Activated CD8-positive, alpha-beta memory T cell treated with anti-CD3 and anti-CD28 coated beads, Interleukin-2, amount 10 ng/mL, durations not matched to agents 7 days and 5 days (primary cell): ENCODE results near the gene RELL2. TPM values are rescaled to one million over a fixed set of nuclear protein-coding genes. Genes with fewer than 3 reads are reported as not detected.

Experiments
- ATAC-seq: fragments of 150-1000 bp; cut with Tn5 transposase; one replicate; pipeline ENCODE4 v1.10.0; 2021; ENCODE audit warnings: moderate library complexity
- CTCF ChIA-PET: fragments of 350-600 bp; sonication (Branson Sonifier 250); formaldehyde crosslinking; loops from one replicate; lab custom pipeline; 2021; ENCODE audit warnings: antibody characterized with exemption; lab: Charles Lee
- DNase-seq: peaks from one replicate; pipeline ENCODE4 v3.0.0-alpha.2; 2020
- H3K27ac Mint-ChIP-seq: one replicate; pipeline ENCODE4 v1.8.0; 2021; ENCODE audit warnings: mild to moderate bottlenecking, mixed read lengths
- H3K27me3 Mint-ChIP-seq: one replicate; pipeline ENCODE4 v1.8.0; 2021; ENCODE audit warnings: mixed read lengths
- H3K36me3 Mint-ChIP-seq: one replicate; pipeline ENCODE4 v1.8.0; 2021; ENCODE audit warnings: mild to moderate bottlenecking, mixed read lengths
- H3K4me1 Mint-ChIP-seq: one replicate; pipeline ENCODE4 v1.8.0; 2021; ENCODE audit warnings: mixed read lengths
- H3K4me3 Mint-ChIP-seq: one replicate; pipeline ENCODE4 v1.8.0; 2021; ENCODE audit warnings: mild to moderate bottlenecking, moderate library complexity, mixed read lengths
- H3K9me3 Mint-ChIP-seq: one replicate; pipeline ENCODE4 v1.8.0; 2022; ENCODE audit warnings: low read depth, mixed read lengths
- total RNA-seq, 2 experiments: library from RNA; stranded (reverse); gene quantifications; one replicate each; pipeline ENCODE4 v1.2.3, GENCODE V29; 2021

Gene RELL2
- total RNA-seq, 2 experiments from 2014 or later: 28.0 to 35.8 TPM

DNA sequence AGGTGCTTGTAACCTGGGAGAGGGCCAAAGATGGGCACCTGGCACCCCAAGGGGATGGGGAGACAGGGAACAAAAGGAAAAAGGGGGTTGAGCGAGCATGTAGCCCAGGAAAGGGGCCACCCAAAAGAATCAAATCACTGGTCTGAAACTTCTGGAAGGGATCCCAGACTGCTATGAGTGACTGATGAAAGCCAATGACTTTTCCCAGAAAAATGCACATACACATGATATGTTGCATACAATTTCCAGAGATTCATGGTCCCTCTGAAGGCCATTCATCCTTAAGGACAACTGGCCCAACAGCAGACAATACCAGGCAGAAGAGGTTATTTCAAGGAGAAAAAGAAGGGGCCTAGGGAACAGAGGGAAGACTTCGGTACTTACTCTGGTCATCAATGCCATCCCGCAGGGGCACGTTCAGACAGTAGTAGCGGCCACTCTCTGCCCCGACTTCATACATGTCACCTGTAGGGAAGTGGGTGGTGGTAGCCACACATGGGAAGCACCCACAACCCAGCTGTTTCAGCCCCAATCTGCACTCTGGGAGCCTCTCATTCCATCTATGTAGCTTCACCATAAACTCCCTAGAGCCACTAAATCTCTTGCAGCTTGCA is 8.5 kb upstream of the RELL2 start:
- ATAC-seq (no peak), DNase-seq (no peak)
- no peak overlapping the region for H3K4me3 Mint-ChIP-seq
- H3K36me3 Mint-ChIP-seq: peaks cover 48% of the 10 kb centered on the region
- no peak overlapping the region for H3K27ac Mint-ChIP-seq
- H3K27me3 Mint-ChIP-seq: no peaks in the 10 kb centered on the region
- H3K9me3 Mint-ChIP-seq: no peaks in the 10 kb centered on the region
- H3K4me1 Mint-ChIP-seq: peaks cover 18% of the 10 kb centered on the region
- CTCF ChIA-PET: interaction anchor here (2.5 to 11.1 kb wide), 2 partner anchors 10 to 62 kb away, joined by 7 to 171 read pairs; partner anchors contain the start of gene DIAPH1

GRCh38 chr5:141630570-141631140 is 6.1 kb upstream of the RELL2 start:
- Mint-ChIP-seq H3K27ac (no peak overlapping the region), H3K27me3 (no peaks in the 10 kb centered on the region), H3K4me1 (peaks cover 28% of the 10 kb centered on the region), H3K4me3 (no peak overlapping the region), H3K36me3 (peaks cover 42% of the 10 kb centered on the region), H3K9me3 (no peaks in the 10 kb centered on the region)
- CTCF ChIA-PET: interaction anchor here (0.9 to 11.1 kb wide), 5 partner anchors 8 to 64 kb away, joined by 3 to 171 read pairs (median 9); partner anchors contain the start of gene DIAPH1
- ATAC-seq (no peak), DNase-seq (no peak)

DNA sequence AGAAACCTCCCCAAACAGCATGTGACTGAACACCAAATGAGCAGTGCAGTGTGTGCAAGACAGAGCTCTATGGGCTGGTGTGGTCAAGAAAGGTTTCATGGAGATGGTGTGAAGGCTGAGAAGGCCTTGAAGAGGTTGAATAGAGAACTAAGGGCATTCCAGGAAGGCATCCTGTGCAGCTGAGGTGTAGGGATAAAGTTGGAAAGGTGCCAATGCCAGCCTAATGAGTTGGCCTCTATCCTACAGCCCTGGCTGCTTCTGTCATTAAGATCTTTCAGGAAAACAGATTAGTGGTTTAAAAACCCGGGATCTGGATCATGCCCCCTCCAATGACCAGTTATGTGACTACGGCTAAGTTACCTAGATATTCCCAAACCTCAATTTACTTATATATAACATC is 4.1 kb upstream of the RELL2 start:
- peaks cover 34% of the 10 kb centered on the region for H3K4me1 Mint-ChIP-seq
- ATAC-seq (no peak), DNase-seq (no peak)
- no peak overlapping the region for H3K4me3 Mint-ChIP-seq
- H3K27me3 Mint-ChIP-seq: no peaks in the 10 kb centered on the region
- H3K9me3 Mint-ChIP-seq: no peaks in the 10 kb centered on the region
- H3K27ac Mint-ChIP-seq: no peak overlapping the region
- CTCF ChIA-PET: interaction anchor here (0.6 to 11.1 kb wide), 7 partner anchors 8 to 69 kb away, joined by 3 to 171 read pairs (median 11); partner anchors contain the start of gene DIAPH1
- H3K36me3 Mint-ChIP-seq: peaks cover 35% of the 10 kb centered on the region

GRCh38 chr5:141633871-141634561 is 2.8 kb upstream of the RELL2 start:
- Mint-ChIP-seq H3K4me3 (peak overlapping the region; percentile 12), H3K36me3 (peaks cover 23% of the 10 kb centered on the region), H3K27ac (peak overlapping the region; percentile 78), H3K9me3 (no peaks in the 10 kb centered on the region), H3K4me1 (peaks cover 44% of the 10 kb centered on the region), H3K27me3 (no peaks in the 10 kb centered on the region)
- CTCF ChIA-PET: interaction anchor here (0.8 to 11.1 kb wide), 11 partner anchors 9 to 326 kb away, joined by 3 to 171 read pairs (median 5); partner anchors contain the start of genes DIAPH1 and FCHSD1
- no peak for ATAC-seq
- no peak for DNase-seq

- DNase-seq (no peak), ATAC-seq (no peak)
- Mint-ChIP-seq H3K36me3 (peaks cover 19% of the 10 kb centered on the region), H3K4me1 (peaks cover 46% of the 10 kb centered on the region), H3K4me3 (peak overlapping the region; percentile 93), H3K9me3 (no peaks in the 10 kb centered on the region), H3K27ac (peak overlapping the region; percentile 85), H3K27me3 (no peaks in the 10 kb centered on the region)
- CTCF ChIA-PET: interaction anchor here (1.2 to 11.1 kb wide), 10 partner anchors 10 to 325 kb away, joined by 3 to 171 read pairs (median 5); partner anchors contain the start of genes DIAPH1 and FCHSD1
These were observed 2.1 kb upstream of the RELL2 start for GRCh38 chr5:141634720-141635119.

DNA sequence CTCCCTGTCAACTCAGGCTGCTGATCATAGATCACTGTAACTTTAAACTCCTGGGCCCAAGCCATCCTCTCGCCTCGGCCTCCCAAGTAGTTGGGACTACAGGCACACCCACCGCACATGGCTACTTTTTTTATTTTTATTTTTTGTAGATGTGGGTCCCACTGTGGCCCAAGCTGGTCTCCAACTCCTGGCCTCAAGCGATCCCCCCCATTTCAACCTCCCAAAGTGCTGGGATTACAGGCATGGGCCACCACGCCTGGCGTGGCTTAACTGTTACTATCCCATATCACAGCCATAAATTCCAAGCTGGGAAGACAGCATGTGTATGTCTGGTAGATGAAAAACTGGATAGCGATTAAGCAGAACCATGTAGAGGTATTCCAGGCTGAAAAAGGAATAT is 1.2 kb upstream of the RELL2 start:
- Mint-ChIP-seq H3K9me3 (no peaks in the 10 kb centered on the region), H3K4me3 (peak overlapping the region; percentile 93), H3K36me3 (peaks cover 15% of the 10 kb centered on the region), H3K27me3 (no peaks in the 10 kb centered on the region), H3K4me1 (peaks cover 49% of the 10 kb centered on the region), H3K27ac (peak overlapping the region; percentile 85)
- DNase-seq (no peak), ATAC-seq (no peak)
- CTCF ChIA-PET: interaction anchor here (1.0 to 11.1 kb wide), 11 partner anchors 9 to 334 kb away, joined by 3 to 171 read pairs (median 16); partner anchors contain the start of genes DIAPH1 and RNF14

DNA sequence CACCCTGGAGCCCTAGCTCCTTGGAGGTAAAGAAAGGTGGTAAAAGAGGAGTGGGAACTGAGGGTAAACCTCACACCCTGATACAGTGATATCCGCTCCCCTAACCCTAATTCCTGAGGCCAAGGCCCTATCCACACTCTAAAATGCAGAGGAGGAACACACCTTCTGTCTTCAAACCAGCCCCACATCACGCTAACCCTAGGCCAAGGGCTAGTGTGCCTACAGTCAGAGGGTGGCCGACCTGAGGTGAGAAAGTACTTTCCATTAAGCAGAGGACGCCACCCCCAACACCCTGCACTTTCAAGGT is 738 bp upstream of the RELL2 start:
- Mint-ChIP-seq H3K4me1 (peaks cover 53% of the 10 kb centered on the region), H3K9me3 (no peaks in the 10 kb centered on the region), H3K27ac (peak overlapping the region; percentile 85), H3K36me3 (peaks cover 18% of the 10 kb centered on the region), H3K4me3 (peak overlapping the region; percentile 93), H3K27me3 (no peaks in the 10 kb centered on the region)
- DNase-seq (peak; percentile 65), ATAC-seq (no peak)
- CTCF ChIA-PET: interaction anchor here (0.7 to 11.1 kb wide), 16 partner anchors 9 to 333 kb away, joined by 3 to 171 read pairs (median 8); partner anchors contain the start of genes DIAPH1, FCHSD1 and RNF14

DNA sequence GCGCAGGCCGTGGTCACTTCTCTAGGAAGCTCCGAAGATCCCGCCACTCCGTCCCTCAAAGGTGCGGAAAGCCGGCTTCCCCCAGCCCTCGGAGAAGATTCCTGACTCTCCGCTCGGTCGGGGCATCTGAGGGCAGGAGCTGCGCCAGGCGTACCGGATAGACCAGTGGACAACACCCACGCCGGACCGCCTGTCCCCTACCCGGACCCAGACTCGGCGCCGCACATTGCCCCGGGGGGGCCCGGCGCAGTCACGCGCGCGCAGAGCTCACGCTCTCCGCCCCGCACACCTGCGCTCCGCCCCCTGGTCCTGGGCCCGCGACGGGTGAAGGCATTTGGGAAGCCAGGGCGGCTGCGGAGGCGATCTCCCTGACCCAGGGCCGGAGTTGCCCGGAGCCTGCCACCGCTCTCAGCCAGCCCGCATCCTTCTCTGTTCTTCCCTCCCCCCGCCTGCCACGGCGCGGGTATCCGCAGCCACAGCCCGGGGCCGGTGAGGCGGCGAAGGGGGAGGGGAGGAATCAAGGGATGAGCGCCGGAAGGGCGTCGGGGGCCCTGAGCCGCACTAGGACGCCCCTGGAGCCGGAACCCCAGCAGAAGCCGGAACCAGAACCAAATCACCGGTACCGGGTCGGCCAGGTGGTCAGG is 448 bp downstream of the RELL2 start:
- peak; percentile 61 for ATAC-seq
- H3K4me1 Mint-ChIP-seq: peaks cover 64% of the 10 kb centered on the region
- H3K27ac Mint-ChIP-seq: peak overlapping the region; percentile 94
- H3K4me3 Mint-ChIP-seq: peak overlapping the region; percentile 93
- peak; percentile 72 for DNase-seq
- no peaks in the 10 kb centered on the region for H3K27me3 Mint-ChIP-seq
- CTCF ChIA-PET: interaction anchor here (1.2 to 11.1 kb wide), 22 partner anchors 9 to 379 kb away, joined by 3 to 171 read pairs (median 8); partner anchors contain the start of genes DELE1, DIAPH1, FCHSD1 and PCDH1
- no peaks in the 10 kb centered on the region for H3K9me3 Mint-ChIP-seq
- H3K36me3 Mint-ChIP-seq: peaks cover 20% of the 10 kb centered on the region

DNA sequence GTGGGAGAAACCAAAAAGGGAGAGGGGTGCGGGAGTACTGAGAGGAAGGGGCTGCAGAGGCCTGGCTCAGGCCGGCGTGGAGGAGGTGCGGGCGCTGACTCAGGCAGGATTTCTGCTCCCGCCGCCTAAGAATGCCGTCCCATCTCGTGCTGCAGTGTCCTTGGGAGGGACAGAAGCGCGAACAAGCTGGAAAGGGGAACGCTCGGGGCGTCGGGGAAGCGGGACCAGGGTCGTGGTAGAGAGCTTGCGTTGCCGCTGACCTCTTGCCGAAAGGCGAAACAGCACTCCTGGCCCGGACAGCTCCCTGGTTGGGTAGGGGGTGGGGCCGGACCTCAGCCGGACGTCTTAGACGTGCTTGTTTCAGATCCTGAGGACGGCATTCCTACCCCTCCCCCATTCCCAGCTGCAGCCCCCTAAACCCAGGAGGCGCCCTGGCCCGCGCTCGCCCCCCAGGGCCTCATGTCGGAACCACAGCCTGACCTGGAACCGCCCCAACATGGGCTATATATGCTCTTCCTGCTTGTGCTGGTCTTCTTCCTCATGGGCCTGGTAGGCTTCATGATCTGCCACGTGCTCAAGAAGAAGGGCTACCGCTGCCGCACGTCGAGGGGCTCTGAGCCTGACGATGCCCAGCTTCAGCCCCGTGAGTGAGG is 1.1 kb downstream of the RELL2 start:
- H3K27ac Mint-ChIP-seq: peak overlapping the region; percentile 94
- DNase-seq (peak; percentile 86), ATAC-seq (peak; percentile 52)
- peak overlapping the region; percentile 93 for H3K4me3 Mint-ChIP-seq
- no peaks in the 10 kb centered on the region for H3K9me3 Mint-ChIP-seq
- peaks cover 16% of the 10 kb centered on the region for H3K36me3 Mint-ChIP-seq
- CTCF ChIA-PET: interaction anchor here (1.1 to 11.1 kb wide), 20 partner anchors 8 to 378 kb away, joined by 3 to 171 read pairs (median 11); partner anchors contain the start of genes DELE1, DIAPH1, FCHSD1 and PCDH1
- H3K27me3 Mint-ChIP-seq: no peaks in the 10 kb centered on the region
- H3K4me1 Mint-ChIP-seq: peaks cover 65% of the 10 kb centered on the region

DNA sequence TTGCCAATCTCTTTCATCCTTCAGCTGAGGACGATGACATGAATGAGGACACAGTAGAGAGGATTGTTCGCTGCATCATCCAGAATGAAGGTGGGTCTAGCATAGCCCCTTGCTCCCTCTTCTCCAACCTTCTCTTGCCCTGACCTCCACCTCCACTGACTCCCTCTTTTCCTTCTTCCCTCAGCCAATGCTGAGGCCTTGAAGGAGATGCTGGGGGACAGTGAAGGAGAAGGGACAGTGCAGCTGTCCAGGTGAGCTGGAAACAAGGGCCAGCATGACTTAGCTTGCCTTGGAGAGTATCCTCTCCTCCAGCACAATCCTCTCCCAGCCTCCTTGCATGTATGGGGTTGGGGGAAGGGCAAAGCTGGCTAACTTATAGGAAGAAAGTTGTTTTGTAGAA is 2.0 kb downstream of the RELL2 start:
- H3K9me3 Mint-ChIP-seq: no peaks in the 10 kb centered on the region
- peak overlapping the region; percentile 94 for H3K27ac Mint-ChIP-seq
- H3K36me3 Mint-ChIP-seq: peaks cover 17% of the 10 kb centered on the region
- ATAC-seq (no peak), DNase-seq (no peak)
- H3K4me3 Mint-ChIP-seq: peak overlapping the region; percentile 93
- CTCF ChIA-PET: interaction anchor here (1.1 to 11.1 kb wide), 11 partner anchors 13 to 330 kb away, joined by 3 to 171 read pairs (median 22); partner anchors contain the start of genes DIAPH1, FCHSD1 and RNF14
- H3K4me1 Mint-ChIP-seq: peaks cover 60% of the 10 kb centered on the region
- H3K27me3 Mint-ChIP-seq: no peaks in the 10 kb centered on the region

DNA sequence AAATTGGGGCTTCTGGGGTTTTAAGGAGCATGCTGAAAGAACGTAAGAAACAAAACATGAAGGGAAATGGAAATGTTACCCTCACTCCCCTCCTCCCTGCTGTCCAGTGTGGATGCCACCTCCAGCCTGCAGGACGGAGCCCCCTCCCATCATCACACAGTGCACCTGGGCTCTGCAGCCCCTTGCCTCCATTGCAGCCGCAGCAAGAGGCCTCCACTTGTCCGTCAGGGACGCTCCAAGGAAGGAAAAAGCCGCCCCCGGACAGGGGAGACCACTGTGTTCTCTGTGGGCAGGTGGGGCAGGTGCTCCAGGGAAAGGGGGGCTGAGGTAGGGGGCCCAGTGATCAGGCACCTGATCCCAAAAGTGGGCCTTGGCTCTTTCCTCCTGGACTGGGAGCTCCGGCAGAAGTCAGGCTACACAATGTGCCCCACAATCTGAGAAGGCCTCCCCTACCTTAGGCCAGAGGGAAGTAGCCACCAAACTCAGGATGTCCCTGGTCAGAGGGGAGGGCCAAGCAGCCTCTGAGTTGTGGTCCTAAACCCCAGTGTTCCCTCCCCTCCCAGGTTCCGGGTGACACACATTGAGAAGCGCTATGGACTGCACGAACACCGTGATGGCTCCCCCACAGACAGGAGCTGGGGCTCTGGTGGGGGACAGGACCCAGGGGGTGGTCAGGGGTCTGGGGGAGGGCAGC is 2.7 kb downstream of the RELL2 start:
- Mint-ChIP-seq H3K9me3 (no peaks in the 10 kb centered on the region), H3K27ac (peak overlapping the region; percentile 40), H3K4me3 (no peak overlapping the region), H3K4me1 (peaks cover 54% of the 10 kb centered on the region), H3K27me3 (no peaks in the 10 kb centered on the region), H3K36me3 (peaks cover 14% of the 10 kb centered on the region)
- CTCF ChIA-PET: interaction anchor here (0.8 to 11.1 kb wide), 5 partner anchors 12 to 72 kb away, joined by 4 to 171 read pairs (median 25); partner anchors contain the start of genes DIAPH1 and FCHSD1
- ATAC-seq: no peak
- no peak for DNase-seq

DNA sequence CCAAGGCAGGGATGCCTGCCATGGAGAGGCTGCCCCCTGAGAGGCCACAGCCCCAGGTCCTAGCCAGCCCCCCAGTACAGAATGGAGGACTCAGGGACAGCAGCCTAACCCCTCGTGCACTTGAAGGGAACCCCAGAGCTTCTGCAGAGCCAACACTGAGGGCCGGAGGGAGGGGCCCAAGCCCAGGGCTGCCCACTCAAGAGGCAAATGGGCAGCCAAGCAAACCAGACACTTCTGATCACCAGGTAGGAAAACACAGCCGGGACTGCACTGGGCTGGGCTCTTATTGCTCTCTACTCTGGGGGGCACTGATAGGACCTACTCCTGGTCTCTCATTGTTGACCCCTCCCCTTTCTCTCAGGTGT is 3.2 kb downstream of the RELL2 start:
- Mint-ChIP-seq H3K27ac (no peak overlapping the region), H3K27me3 (no peaks in the 10 kb centered on the region), H3K9me3 (no peaks in the 10 kb centered on the region), H3K4me1 (peaks cover 49% of the 10 kb centered on the region), H3K36me3 (peaks cover 11% of the 10 kb centered on the region), H3K4me3 (no peak overlapping the region)
- DNase-seq (no peak), ATAC-seq (no peak)
- CTCF ChIA-PET: interaction anchor here (0.8 to 8.7 kb wide), 3 partner anchors 11 to 73 kb away, joined by 4 to 121 read pairs (median 6); partner anchors contain the start of gene FCHSD1
